CD14-positive monocyte (primary cell): ENCODE data around the gene GP1BA. TPM values are rescaled to one million over a fixed set of nuclear protein-coding genes. Genes with fewer than 3 reads are reported as not detected.

Experiments used
- DNase-seq, 3 donors: peaks; one replicate each; pipeline ENCODE4 v3.0.0-alpha.2; 2011 to 2022
- H2AFZ ChIP-seq: 2 replicates; pipeline ENCODE4 v1.6.0; 2012; ENCODE audit warnings: mild to moderate bottlenecking, low read depth, low read length, inconsistent platforms; ENCODE audit not compliant: insufficient read depth, poor library complexity, severe bottlenecking
- H3K27ac ChIP-seq, 2 donors: 1 replicate in 1 of 2; 2 replicates in 1 of 2; pipeline ENCODE4 v1.5.1; 2012 to 2013; ENCODE audit warnings: low read length in 2 of 2, control low read depth in 1 of 2, inconsistent platforms in 1 of 2, low read depth in 1 of 2, mild to moderate bottlenecking in 1 of 2
- H3K27me3 ChIP-seq, 2 donors: one replicate each; pipeline versions ENCODE4 v1.6.0 to v1.6.1; 2011 to 2013; ENCODE audit warnings: low read length in 2 of 2; ENCODE audit not compliant: control insufficient read depth in 2 of 2, insufficient read depth in 2 of 2
- H3K36me3 ChIP-seq, 2 donors: replicated peaks in 1 of 2; 1 replicate in 1 of 2; 2 replicates in 1 of 2; pipeline versions ENCODE4 v1.5.1 to v1.6.1; 2012 to 2013; ENCODE audit warnings: low read length in 2 of 2, control low read depth in 1 of 2, inconsistent platforms in 1 of 2, mild to moderate bottlenecking in 1 of 2; ENCODE audit not compliant: insufficient read depth in 2 of 2, control insufficient read depth in 1 of 2
- H3K4me1 ChIP-seq, 2 donors: 1 replicate in 1 of 2; 2 replicates in 1 of 2; pipeline versions ENCODE4 v1.5.1 to v1.6.1; 2012 to 2013; ENCODE audit warnings: low read length in 2 of 2, control low read depth in 1 of 2, inconsistent platforms in 1 of 2, mild to moderate bottlenecking in 1 of 2, moderate library complexity in 1 of 2; ENCODE audit not compliant: insufficient read depth in 2 of 2, control insufficient read depth in 1 of 2
- H3K4me2 ChIP-seq: replicated peaks from 2 replicates; pipeline ENCODE3; 2012; ENCODE audit warnings: low read length, moderate library complexity, mild to moderate bottlenecking; ENCODE audit not compliant: poor library complexity, severe bottlenecking; ENCODE audit errors: extremely low read depth
- H3K4me3 ChIP-seq, 3 experiments: fragments of 200-600 bp in 1 of 3; sonication (generic) in 1 of 3; replicated peaks in 1 of 3; 1 replicate in 2 of 3; 2 replicates in 1 of 3; pipeline ENCODE4 v1.5.1; 2011 to 2013; ENCODE audit warnings: low read length in 3 of 3, mild to moderate bottlenecking in 3 of 3, control low read depth in 2 of 3, low read depth in 2 of 3, inconsistent platforms in 1 of 3, moderate library complexity in 1 of 3
- H3K79me2 ChIP-seq: 2 replicates; pipeline ENCODE4 v1.6.0; 2012; ENCODE audit warnings: mild to moderate bottlenecking, control low read depth, inconsistent platforms, low read length, moderate library complexity; ENCODE audit not compliant: insufficient read depth
- H3K9ac ChIP-seq: 2 replicates; pipeline ENCODE4 v1.6.0; 2017; ENCODE audit warnings: low read length, mild to moderate bottlenecking; ENCODE audit not compliant: insufficient read depth, poor library complexity, severe bottlenecking
- H3K9me3 ChIP-seq, 2 donors: replicated peaks in 1 of 2; 1 replicate in 1 of 2; 2 replicates in 1 of 2; pipeline versions ENCODE4 v1.5.1 to v1.6.1; 2012 to 2013; ENCODE audit warnings: low read length in 2 of 2, control low read depth in 1 of 2; ENCODE audit not compliant: control insufficient read depth in 1 of 2, insufficient read depth in 1 of 2
- H4K20me1 ChIP-seq: 2 replicates; pipeline ENCODE4 v1.6.0; 2012; ENCODE audit warnings: mild to moderate bottlenecking, low read length, control low read depth, moderate library complexity; ENCODE audit not compliant: insufficient read depth
- H3K27ac Mint-ChIP-seq, 7 donors: one replicate each; pipeline ENCODE4 v1.8.0; 2020; ENCODE audit warnings: mild to moderate bottlenecking in 7 of 7, mixed read lengths in 7 of 7, moderate library complexity in 6 of 7, inconsistent platforms in 2 of 7
- H3K27me3 Mint-ChIP-seq, 3 donors: one replicate each; pipeline ENCODE4 v1.8.0; 2021 to 2022; ENCODE audit warnings: low read depth in 3 of 3, mild to moderate bottlenecking in 3 of 3, mixed read lengths in 3 of 3, moderate library complexity in 3 of 3, inconsistent platforms in 1 of 3
- H3K36me3 Mint-ChIP-seq, 2 donors: one replicate each; pipeline ENCODE4 v1.8.0; 2020; ENCODE audit warnings: mixed read lengths in 2 of 2, inconsistent platforms in 1 of 2, mild to moderate bottlenecking in 1 of 2
- H3K4me1 Mint-ChIP-seq: one replicate; pipeline ENCODE4 v1.8.0; 2020; ENCODE audit warnings: mild to moderate bottlenecking, mixed read lengths
- H3K4me3 Mint-ChIP-seq, 2 donors: one replicate each; pipeline ENCODE4 v1.8.0; 2020; ENCODE audit warnings: mild to moderate bottlenecking in 2 of 2, mixed read lengths in 2 of 2, moderate library complexity in 1 of 2
- H3K9me3 Mint-ChIP-seq, 7 donors: one replicate each; pipeline ENCODE4 v1.8.0; 2020 to 2022; ENCODE audit warnings: mixed read lengths in 7 of 7, mild to moderate bottlenecking in 6 of 7, moderate library complexity in 6 of 7, inconsistent platforms in 2 of 7
- WGBS: methylation state at CpG from one replicate; pipeline ENCODE4 v1.1.5; 2013; ENCODE audit warnings: missing lambda C conversion rate; ENCODE audit not compliant: insufficient coverage; 5-methylcytosine and 5-hydroxymethylcytosine counted together
- intact Hi-C, 2 donors: fragments of 100-400 bp; cut with micrococcal nuclease; formaldehyde crosslinking; loops; one replicate each; pipeline versions ENCODE4 v1.15.0 to v1.15.1; 2023
- polyA plus RNA-seq, 3 donors: library from polyadenylated mRNA; depleted of rRNA in 1 of 3; unstranded in 2 of 3; stranded (reverse) in 1 of 3; fragments of 300-500 nt in 2 of 3; fragments of >200 nt in 1 of 3; fragmentation: Illumina TruSeq in 2 of 3; gene quantifications; 1 replicate in 2 of 3; 2 replicates in 1 of 3; pipeline ENCODE4 v1.2.3, GENCODE V29; 2012 to 2021
- TF ChIP-seq, protein P1 (sequence below): fragments of 200-600 bp; IDR thresholded peaks from one replicate; pipeline ENCODE4 v1.8.0; 2022; ENCODE audit warnings: antibody characterized with exemption, mild to moderate bottlenecking

The GP1BA gene
- polyA plus RNA-seq, 3 donors: 0.24 to 0.29 TPM; not detected in 1

DNA sequence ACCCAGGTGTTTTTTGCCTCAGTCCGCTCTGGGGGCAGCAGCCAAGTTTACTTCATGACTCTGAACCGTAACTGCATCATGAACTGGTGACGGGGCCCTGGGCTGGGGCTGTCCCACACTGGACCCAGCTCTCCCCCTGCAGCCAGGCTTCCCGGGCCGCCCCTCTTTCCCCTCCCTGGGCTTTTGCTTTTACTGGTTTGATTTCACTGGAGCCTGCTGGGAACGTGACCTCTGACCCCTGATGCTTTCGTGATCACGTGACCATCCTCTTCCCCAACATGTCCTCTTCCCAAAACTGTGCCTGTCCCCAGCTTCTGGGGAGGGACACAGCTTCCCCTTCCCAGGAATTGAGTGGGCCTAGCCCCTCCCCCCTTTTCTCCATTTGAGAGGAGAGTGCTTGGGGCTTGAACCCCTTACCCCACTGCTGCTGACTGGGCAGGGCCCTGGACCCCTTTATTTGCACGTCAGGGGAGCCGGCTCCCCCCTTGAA is 34.8 kb upstream of the GP1BA start:
- no peaks in the 10 kb centered on the region for H3K79me2 ChIP-seq
- peaks cover 53 to 55% of the 10 kb centered on the region in 2 donors for H3K36me3 ChIP-seq
- H3K27me3 ChIP-seq: peaks cover 0 to 26% of the 10 kb centered on the region in 2 donors
- WGBS: 92% methylated on average over 8 of the region's 10 CpGs
- Mint-ChIP-seq H3K4me1 (peaks cover 30% of the 10 kb centered on the region), H3K4me3 (no peak overlapping the region), H3K27ac (peak overlapping the region in 2 of 7 donors; percentile 30 to 73), H3K36me3 (peaks cover 59 to 60% of the 10 kb centered on the region in 2 donors), H3K27me3 (peaks cover 31 to 42% (median 35%) of the 10 kb centered on the region in 3 donors), H3K9me3 (peaks cover 0 to 12% (median 4%) of the 10 kb centered on the region in 7 donors)
- H3K4me3 ChIP-seq: no peak overlapping the region
- peaks cover 34 to 38% of the 10 kb centered on the region in 2 donors for H3K4me1 ChIP-seq
- H3K4me2 ChIP-seq: no peak overlapping the region
- H2AFZ ChIP-seq: no peak overlapping the region
- intact Hi-C loops: no loop called here
- TF ChIP-seq, protein P1, sequence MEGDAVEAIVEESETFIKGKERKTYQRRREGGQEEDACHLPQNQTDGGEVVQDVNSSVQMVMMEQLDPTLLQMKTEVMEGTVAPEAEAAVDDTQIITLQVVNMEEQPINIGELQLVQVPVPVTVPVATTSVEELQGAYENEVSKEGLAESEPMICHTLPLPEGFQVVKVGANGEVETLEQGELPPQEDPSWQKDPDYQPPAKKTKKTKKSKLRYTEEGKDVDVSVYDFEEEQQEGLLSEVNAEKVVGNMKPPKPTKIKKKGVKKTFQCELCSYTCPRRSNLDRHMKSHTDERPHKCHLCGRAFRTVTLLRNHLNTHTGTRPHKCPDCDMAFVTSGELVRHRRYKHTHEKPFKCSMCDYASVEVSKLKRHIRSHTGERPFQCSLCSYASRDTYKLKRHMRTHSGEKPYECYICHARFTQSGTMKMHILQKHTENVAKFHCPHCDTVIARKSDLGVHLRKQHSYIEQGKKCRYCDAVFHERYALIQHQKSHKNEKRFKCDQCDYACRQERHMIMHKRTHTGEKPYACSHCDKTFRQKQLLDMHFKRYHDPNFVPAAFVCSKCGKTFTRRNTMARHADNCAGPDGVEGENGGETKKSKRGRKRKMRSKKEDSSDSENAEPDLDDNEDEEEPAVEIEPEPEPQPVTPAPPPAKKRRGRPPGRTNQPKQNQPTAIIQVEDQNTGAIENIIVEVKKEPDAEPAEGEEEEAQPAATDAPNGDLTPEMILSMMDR: no peak
- DNase-seq: peak in 1 of 3 donors; percentile 15
- no peaks in the 10 kb centered on the region for H4K20me1 ChIP-seq
- H3K9ac ChIP-seq: no peak overlapping the region
- H3K9me3 ChIP-seq: no peaks in the 10 kb centered on the region
- no peak overlapping the region for H3K27ac ChIP-seq

- H3K27me3 Mint-ChIP-seq: peaks cover 35 to 48% (median 39%) of the 10 kb centered on the region in 3 donors
- Histone ChIP-seq H3K9ac (no peak overlapping the region), H3K4me3 (no peak overlapping the region), H3K79me2 (no peaks in the 10 kb centered on the region), H2AFZ (no peak overlapping the region), H4K20me1 (no peaks in the 10 kb centered on the region), H3K27ac (no peak overlapping the region), H3K9me3 (no peaks in the 10 kb centered on the region), H3K4me2 (no peak overlapping the region), H3K27me3 (peaks cover 0 to 26% of the 10 kb centered on the region in 2 donors), H3K4me1 (peaks cover 39 to 43% of the 10 kb centered on the region in 2 donors), H3K36me3 (peaks cover 48 to 50% of the 10 kb centered on the region in 2 donors)
- H3K27ac Mint-ChIP-seq: peak overlapping the region in 3 of 7 donors; percentile 20 to 92 (median 84)
- H3K4me1 Mint-ChIP-seq: peaks cover 36% of the 10 kb centered on the region
- DNase-seq: peak in 1 of 3 donors; percentile 3
- H3K9me3 Mint-ChIP-seq: peaks cover 0 to 12% (median 4%) of the 10 kb centered on the region in 7 donors
- intact Hi-C loops: no loop called here
- H3K4me3 Mint-ChIP-seq: peak overlapping the region in 1 of 2 donors; percentile 91
- H3K36me3 Mint-ChIP-seq: peaks cover 55 to 56% of the 10 kb centered on the region in 2 donors
- TF ChIP-seq, protein P1: no peak
- no CpG with 5 or more reads among the region's 5 CpGs for WGBS
Measured at GRCh38 chr17:4897785-4898184, 34.3 kb upstream of the GP1BA start.
